GM10847 (cell line): Measurements from ENCODE around the gene EPB41L4B.

ENCODE experiments used
- POLR2A ChIP-seq: IDR thresholded peaks from 2 replicates; pipeline ENCODE4 v1.6.1; 2011; ENCODE audit not compliant: insufficient read length; ENCODE audit errors: extremely low read depth

Gene EPB41L4B

DNA sequence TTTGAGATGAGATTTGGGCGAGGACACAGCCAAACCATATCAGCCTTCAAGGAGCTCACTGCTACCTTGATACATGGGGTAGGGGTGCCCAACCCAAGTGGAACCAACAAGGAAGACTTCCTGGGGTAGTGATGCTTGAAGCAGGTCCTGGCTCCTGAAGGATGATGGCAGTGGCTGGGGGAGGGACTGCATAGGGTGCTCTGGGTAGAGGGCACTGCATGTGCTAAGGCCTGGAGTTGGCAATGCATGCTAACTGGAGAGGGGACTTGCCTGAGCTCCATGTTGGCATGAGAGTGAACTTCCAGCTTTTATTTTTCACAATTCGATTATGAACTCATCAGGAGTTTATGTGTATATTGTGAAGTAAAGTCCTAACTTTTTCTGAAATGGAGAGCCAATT lies 95.2 kb downstream of the EPB41L4B start:
- no peak for TF ChIP-seq POLR2A

- no peak for TF ChIP-seq POLR2A
Observed at GRCh38 chr9:109224751-109225150, 96.1 kb downstream of the EPB41L4B start.

- TF ChIP-seq POLR2A, result no peak
Observed at GRCh38 chr9:109214414-109214813, 106.4 kb downstream of the EPB41L4B start.

DNA sequence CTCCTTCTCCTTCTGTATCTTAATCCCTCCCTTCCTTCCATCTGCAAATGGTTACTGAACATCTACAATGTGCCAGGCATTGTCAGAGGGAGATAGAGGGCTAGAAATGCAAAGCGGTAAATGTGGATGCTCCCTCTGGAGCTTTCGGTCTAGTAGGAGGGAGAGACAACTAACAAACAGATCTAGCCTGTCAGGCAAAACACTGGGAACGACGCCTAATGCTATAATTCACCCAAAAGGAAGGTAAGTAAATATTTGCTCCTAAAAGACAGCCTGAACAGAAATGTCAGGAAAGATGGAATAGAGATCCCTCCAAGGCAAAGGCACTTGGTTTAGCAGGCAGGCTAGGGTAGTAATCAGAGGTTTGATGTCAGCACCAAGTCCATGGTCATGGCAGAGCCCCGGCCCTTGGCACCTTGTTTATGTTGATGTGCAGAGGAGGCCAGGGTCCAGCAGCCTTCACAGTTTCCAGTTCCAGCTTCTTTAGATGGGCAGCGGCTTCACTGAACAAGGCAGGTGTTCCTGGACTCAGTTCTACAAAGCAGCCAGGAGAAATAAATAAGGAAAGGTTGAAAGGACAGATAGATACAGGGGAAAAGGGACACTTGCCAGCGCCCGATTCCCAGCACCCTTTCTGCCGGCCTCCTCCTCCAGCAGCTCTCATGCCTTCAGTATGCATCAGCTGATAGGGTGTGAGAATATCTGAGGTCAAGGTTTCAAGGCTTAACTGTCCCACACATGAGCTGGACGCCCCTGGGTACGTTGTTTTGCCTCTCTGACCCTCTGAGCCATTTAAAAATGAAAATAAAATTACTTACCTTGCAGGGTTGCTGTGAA lies 107.4 kb downstream of the EPB41L4B start:
- no peak for TF ChIP-seq POLR2A

DNA sequence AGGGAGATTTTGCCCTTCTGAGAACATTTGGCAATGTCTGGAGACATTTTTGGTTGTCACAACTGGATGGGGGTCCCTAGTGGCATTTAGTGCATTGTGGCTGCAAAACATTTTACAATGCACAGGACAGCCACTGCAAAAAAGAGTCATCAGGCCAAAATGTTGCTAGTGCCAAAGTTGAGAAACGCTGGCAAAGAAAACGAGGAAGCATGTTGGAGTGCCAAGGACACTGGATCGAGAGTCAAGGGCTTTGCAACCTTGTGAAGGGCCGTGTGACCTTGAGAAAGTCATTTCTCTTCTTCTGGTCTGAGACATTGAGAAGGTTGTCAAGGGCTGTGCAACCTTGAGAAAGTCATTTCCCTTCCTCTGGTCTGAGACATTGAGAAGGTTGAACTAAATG lies 108.1 kb downstream of the EPB41L4B start:
- TF ChIP-seq POLR2A, result no peak

GRCh38 chr9:109206670-109207069 lies 114.2 kb downstream of the EPB41L4B start:
- TF ChIP-seq POLR2A, result no peak

- TF ChIP-seq POLR2A, result no peak
Observed at GRCh38 chr9:109205526-109205925, 115.3 kb downstream of the EPB41L4B start.

- no peak for TF ChIP-seq POLR2A
Observed at GRCh38 chr9:109203761-109204360, 117.0 kb downstream of the EPB41L4B start.

- no peak for TF ChIP-seq POLR2A
Observed at GRCh38 chr9:109199676-109200075, 121.2 kb downstream of the EPB41L4B start.

DNA sequence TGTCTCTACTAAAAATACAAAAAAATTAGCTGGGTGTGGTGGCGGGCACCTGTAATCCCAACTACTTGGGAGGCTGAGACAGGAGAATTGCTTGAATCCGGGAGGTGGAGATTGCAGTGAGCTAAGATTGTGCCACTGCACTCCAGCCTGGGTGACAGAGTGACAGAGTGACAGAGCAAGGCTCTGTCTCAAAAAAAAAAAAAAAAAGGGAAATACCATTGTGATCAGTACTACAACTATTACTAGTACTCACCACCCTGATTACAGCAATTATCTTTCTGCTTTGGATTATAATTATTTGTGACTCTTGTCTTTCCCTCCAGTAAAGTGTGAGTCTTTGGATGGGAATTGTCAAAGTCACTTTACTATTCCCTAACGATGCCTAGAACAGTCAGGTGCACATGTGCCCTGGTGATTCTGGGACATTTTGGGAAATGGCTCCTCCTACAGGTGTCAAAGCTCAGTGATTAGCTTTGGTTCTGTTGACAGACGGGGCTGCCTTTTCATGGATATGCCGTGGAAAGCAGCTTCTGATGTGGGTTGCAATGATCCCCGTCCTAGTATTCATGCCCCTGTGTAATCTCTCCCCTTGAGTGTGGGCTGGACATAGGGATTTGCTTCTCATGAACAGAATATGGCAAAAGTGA lies 122.0 kb downstream of the EPB41L4B start:
- no peak for TF ChIP-seq POLR2A

DNA sequence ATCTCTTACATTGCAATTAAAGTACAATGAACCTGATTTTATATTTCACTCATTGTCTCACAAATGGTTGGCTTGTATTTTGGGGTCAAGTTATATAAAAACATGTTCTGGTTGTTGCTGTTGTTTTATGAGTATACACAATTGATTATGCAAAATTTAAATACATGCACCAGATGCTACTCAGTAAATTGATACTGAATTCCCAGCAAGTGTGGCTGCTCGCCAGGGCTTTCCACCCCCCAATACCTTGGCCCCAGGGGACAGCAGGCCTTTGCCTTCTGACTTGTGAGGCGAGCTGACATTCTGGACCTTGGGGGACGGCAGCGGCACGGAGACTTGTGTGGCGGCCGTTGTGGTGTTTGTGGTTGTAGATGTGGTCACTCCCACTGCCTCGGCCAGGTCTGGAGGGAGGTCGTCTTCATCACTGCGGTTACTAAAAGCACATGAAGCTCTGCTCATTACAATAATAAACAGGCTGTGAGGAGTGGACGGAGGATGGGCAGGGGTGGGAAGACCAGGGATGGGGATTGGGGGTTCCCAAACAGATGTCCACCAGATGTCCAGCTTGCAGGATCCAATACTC lies 126.8 kb downstream of the EPB41L4B start:
- TF ChIP-seq POLR2A, result no peak

GRCh38 chr9:109192732-109193361 lies 128.0 kb downstream of the EPB41L4B start:
- TF ChIP-seq POLR2A, result no peak

DNA sequence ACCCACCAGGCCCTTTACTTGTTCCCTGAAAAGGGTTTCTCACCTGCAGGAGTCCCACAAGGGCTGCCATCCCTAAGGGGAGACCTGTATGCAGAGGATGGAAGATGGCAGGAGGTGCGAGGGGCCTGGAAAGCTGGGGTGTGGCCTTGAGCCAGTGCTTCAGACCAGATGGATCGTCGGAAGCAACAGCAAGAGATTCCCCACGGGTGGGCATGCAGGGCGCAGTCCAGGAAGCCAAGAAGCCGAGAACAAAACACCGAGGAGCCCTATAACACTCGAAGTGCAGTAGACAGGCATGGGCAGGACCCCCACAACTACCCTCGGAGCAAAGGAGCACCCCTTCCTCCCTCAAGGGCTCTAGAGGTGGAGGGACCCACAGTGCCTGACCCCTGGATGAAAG lies 129.1 kb downstream of the EPB41L4B start:
- TF ChIP-seq POLR2A, result no peak

GRCh38 chr9:109190151-109190550 lies 130.7 kb downstream of the EPB41L4B start:
- no peak for TF ChIP-seq POLR2A

DNA sequence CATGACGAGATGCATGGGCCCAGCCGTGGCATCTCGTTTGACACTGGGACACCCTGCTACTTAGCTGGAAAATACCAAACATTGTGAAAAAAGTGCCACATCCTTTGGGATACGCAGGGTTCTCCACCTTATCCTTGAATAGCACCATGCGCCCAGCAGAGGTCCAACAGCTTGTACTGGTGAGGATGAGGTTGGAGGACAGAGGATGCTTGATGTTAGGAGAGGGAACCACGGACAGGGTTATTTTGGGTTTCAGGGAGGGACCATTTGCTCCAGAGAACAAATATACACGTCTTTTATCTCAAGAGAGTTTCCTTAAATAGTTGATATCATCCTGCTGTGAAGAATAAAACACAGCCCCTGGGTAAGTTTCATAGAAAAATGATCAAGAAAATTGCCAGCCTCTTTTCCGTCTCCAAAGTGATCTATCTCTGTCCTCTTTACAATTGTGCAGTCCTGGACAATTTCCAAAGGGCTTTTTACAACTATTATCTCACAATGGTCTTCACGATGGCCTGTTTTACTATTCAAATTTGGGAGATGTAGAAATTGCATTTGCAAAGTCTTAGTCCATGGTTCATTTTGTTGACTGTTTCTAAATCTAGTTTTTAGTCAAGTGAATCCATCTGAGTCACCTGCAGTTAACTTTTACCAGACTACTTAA lies 133.9 kb downstream of the EPB41L4B start:
- TF ChIP-seq POLR2A, result no peak
